Left cardiac atrium (tissue), 4 donors: ENCODE data around the gene MLXIPL. TPM values are rescaled to one million over a fixed set of nuclear protein-coding genes. Genes with fewer than 3 reads are reported as not detected.
"Not testable (repeated sequence)": the region's sequence is repeated elsewhere in the genome, so short reads cannot be mapped to it uniquely, and the experiment has no call there.

Experiments
- ATAC-seq, 2 donors: fragments of 200-7000 bp; cut with Tn5 transposase; one replicate each; pipeline ENCODE4 v1.9.1; 2020; ENCODE audit warnings: mild to moderate bottlenecking in 2 of 2, moderate library complexity in 2 of 2
- DNase-seq: peaks from one replicate; pipeline ENCODE4 v3.0.0-alpha.2; 2020
- intact Hi-C, 2 donors: fragments of 100-400 bp; cut with DNase I; formaldehyde crosslinking; loops; one replicate each; pipeline versions ENCODE4 v1.14.1 to v1.15.1; 2022 to 2023
- total RNA-seq, 2 donors: library from RNA; stranded (reverse); fragmentation: NEBNext Ultra II Directional; extraction: Animal tissue kit (Norgen Biotek cat#: 25700); gene quantifications; one replicate each; pipeline ENCODE4 v1.2.1, GENCODE V29; 2021
- donor health status: DM: no; HTN: yes; CAD: no.
- donor health status: DM: no; HTN: yes; CAD: no; lungs with severe emphysema.
- donor health status: DM: yes; HTN: yes; CAD: no.
- donor health status: Dilated cardiomyopathy.

Gene MLXIPL
- total RNA-seq, 2 donors from 2014 or later, result 14.0 to 29.1 TPM

DNA sequence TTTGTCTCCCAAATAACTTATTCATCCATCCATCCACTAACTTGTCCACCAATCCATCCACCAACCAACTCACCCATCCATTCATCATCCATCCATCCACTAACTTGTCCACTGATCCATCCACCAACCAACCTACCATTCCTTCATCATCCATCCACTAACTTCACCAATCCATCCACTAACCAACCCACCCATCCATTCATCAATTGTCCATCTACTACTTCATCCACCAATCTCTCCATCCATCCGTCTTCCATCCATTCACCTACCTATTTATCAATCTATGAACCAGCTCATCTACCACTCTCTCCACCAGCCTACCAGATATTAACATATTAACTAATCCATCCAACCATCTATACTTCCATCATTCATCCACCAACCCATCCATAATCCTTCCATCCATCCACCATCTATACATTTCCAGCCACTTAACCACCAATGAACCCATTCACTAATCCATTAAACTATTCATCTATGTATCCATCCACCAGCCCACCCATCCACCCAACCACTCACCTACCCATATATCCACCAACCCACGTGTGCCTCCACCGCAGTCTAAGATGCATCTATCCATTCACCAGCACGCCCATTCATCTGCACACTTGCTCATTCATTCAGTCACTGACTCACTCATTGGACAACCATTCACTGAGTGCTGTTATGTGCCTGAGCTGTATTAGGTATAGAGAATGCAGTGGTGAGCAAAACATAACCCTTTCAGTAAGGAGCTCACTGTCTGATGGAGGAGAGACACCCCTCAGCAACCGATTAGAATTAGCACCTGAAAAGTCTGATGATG lies 26.1 kb downstream of the MLXIPL start:
- DNase-seq, result no peak
- intact Hi-C loops, result no loop called here
- no peak for ATAC-seq

DNA sequence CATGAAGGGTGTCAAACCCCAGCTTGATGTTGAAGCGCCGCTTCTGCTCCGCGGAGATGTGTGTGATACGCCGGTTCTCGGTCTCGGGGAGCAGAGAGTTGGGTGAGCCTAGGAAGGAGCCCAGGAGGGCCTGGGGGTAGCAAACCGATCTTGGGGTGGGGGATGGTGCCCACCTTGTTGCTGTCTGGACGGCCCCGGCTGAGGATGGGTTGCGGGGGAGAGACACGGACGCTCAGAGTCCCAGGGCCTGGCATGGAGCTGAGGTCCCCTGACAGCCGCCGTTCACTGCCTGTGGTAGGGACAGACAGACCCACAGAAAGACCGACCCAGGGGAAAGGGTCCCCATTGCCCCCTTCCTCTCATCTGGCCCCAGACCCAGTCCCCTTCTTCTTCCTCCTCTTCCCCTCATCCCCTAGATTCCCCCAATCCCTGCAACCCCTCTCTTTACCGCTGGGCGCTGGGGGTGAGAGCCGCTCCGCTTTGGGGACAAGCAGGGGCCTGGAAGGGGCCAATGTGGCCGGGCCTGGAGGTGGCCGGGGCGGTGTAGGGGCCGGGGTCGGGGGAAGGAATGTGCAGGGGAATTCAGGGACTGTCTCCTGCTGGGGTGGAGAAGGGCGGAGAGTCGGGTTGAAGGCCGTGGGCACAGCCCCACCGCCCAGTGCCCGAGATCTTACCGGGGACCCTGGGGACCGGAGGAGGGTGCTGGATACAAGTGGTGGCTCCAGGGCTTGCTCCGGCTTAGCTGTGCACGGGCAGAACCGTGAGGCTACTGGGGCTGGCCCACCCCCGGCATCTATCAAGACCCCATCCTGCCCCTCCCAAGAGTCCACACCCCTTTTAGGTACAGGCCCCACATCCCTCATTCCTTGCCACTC lies 27.9 kb downstream of the MLXIPL start:
- DNase-seq (no peak), ATAC-seq (no peak)
- intact Hi-C loops, result no loop called here

DNA sequence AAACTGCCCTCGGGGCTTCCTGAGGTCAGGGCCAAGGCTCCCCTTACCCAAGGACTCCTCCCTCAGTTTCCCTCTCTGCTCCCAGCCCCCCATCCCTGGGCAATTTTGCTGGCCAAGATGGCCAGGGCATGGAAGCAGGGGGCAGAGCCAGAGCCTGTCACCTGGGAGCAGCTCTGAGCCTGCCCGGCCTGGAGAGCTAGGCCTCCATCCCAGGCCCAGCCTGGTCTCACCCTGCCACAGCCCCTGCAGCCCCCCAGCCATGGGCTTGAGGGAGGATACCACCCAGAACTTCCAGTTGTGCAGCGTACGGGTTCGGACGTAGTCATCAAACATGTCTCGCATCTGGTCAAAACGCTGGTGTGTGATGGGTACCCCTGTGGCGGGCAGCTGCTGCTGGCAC lies 29.0 kb downstream of the MLXIPL start:
- ATAC-seq (no peak), DNase-seq (no peak)
- intact Hi-C loops, result no loop called here

DNA sequence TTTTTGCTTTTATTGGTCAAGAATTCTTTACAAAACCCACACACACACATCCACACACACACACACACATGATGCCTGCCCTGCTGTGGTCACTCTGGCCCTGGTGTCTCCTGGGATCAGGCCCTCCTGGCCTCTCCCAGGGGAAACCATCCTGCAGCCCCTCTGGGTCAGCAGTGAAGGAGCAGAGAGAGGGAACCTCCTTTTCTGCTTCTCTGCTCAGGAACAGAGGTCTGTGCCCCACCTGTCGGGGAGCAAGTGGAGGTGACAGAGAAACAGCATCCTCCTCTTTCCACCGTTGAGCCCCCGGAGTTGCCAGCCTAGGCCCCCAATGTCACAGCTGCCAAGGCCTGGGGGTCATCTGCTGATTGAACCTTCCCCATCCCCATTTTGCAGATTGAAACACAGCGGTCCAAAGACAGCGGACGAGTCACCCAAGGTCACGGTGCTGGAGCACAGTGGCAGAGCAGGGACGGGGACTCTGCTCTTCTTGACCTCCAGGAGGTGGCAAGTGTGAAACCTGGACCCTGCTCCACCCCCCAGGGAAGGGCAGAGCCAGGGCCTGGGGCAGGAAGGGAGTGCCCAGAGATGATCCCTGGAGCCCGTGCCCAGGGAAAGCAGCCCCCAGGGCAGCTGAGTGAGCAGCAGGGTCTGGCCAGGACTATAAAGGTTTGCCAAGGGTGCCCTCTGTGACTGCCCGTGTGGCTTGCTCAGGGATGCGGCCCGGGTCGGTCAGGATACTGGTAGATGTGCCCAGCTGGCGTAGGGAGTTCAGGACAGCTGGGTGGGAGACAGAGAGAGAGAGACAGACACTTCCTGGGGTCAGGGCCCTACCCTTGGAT lies 30.9 kb downstream of the MLXIPL start:
- intact Hi-C loops, result no loop called here
- DNase-seq (no peak), ATAC-seq (no peak)

DNA sequence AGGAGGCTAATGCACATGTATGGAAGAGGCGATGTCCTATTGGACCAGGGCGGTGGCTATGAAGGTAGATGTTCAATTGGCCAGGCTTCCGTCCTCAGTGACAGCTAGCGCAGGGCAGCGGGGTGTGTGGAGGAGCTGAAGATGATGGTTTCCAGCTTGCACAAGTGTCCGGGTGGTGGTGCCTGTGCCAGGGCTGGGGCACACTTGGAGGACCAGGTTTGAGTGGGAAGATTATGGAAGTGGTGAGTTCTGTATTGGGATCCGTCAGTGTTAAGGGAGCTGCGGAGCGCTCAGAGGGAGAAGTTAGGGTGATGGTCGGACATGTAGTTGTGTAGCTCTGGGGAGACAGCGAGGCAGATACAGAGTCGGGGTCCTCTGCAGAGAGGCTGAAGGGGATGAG lies 37.4 kb downstream of the MLXIPL start:
- DNase-seq (no peak), ATAC-seq (no peak)
- intact Hi-C loops, result no loop called here

DNA sequence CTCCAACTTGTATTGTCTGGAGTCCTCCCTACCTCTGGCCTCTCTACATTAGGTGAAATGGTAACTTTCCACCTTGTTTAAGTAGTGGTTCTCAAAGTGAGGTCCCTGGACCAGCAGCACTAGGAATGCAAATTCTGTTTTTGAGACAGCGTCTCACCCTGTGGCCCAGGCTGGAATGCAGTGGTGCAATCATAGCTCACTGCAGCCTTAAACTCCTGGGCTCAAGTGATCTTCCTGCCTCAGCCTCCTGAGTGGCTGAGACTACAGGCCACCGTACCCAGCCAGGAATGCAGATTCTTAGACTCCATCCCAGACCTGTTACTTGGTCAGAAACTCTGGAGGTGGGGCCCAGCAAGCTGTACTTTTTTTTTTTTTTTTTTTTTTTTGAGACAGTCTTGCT lies 39.1 kb downstream of the MLXIPL start:
- DNase-seq, result no peak
- ATAC-seq, result no peak
- intact Hi-C loops, result no loop called here

DNA sequence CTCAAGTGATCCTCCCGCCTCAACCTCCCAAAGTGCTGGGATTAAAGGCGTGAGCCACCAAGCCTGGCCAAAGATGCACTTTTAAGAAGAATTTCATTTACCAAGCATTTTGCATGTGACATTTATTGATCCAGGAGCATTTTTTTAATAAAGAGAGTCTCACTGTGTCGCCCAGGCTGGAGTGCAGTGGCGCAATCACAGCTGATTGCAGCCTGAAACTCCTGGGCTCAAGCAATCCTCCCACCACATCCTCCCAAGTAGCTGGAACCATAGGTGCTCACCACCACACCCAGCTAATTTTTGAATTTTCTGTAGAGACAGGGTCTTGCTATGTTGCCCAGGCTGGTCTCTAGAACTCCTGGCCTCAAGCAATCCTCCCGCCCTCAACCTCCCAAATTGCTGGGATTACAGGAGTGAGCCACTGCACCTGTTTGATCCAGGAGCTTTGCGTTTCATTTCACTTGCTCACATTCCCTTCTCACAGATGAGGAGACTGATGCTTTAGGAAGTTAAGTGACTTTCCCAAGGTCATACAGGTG lies 41.6 kb downstream of the MLXIPL start:
- ATAC-seq (no peak), DNase-seq (no peak)
- intact Hi-C loops, result no loop called here

DNA sequence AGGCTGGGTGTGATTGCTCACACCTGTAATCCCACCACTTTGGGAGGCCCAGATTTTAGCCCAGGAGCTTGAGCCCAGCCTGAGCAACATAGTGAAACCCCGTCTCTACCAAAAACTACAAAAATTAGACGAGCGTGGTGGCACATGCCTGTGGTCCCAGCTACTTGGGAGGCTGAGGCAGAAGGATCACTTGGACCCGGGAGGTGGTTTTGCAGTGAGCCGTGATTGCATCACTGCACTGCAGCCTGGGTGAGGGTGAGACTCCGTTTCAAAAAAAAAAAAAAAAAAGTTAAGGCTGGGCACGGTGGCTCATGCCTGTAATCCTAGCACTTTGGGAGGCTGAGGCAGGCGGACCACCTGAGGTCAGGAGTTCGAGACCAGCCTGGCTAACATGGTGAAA lies 43.3 kb downstream of the MLXIPL start:
- DNase-seq, ATAC-seq, intact Hi-C loops: not testable (repeated sequence)

DNA sequence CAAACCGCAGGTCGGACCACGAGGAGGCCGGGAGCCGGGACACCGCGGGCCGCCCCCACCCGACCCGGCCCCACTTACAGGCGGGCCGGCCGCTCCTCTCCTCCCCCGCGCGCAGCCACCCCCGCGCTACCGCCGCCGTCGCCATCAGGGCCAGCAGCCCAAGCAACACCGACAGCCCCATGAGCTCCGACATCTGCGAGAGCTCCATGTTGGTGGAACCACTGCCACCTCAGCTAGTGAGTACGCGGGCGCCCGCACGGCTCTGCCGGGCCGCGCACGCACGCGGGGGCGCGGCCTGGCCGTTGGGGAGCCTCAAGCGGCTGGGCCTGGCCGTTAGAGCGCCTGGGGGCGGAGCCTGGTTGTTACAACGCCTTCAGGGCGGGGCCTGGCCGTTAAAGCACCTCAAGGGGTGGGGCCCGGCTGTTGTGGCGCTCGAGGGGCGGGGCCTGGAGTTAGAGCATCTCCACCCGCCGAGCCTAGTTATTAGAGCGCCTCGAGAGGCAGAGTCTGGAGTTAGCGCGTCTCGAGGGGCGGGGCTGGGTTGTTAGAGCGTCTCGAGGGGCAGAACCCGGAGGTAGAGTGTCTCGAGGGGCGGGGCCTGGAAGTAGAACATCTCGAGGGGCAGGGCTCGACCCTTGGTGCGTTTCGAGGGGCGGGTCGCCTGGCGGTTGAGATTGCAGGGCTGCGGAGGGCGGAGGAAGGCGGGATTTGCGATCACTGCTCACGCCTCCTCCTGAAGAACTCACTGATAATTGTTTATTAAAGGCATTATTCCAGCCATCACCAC lies 45.8 kb downstream of the MLXIPL start, which contains the start of gene TBL2:
Gene TBL2, minus strand, starts transcription at position 238 of the 787 bp plus-strand sequence. Its CDS starts 30 bp downstream, at position 208.
- DNase-seq (peak; percentile 99), ATAC-seq (peak; percentile 96 to 97)
- intact Hi-C loops, result no loop called here

DNA sequence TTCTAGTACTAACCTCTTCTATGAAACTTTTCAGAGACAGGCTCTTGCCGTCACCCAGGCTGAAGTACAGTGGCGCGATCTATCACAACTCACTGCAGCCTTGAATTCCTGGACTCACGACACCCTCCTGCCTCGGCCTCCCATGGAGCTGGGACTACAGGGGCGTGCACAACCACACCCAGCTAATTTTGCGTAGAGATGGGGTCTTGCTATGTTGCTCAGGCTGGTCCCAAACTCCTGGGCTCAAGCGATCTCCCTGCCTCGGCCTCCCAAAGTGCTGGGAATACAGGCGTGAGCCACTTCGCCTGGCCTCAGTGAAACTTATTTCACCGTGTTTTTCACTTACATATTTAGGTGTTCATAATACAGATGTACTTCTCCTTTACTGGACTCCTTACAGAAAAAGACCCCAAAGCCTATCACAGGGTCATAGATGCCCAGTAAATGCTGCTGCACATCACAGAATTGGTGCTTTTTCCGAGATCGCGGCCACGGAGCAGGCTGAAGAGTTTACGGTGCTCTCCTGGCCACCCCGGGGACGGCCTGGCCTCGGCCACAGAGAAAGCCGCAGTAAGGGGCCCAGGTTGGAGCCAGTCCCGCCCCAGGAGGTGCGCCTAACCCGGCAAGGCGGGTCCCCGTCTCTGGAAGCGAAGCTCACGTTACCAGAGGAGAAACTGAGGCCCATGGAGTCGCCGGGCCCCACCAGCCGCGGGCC lies 46.5 kb downstream of the MLXIPL start:
- intact Hi-C loops, result no loop called here
- ATAC-seq (peak; percentile 8 to 35), DNase-seq (peak; percentile 57)

DNA sequence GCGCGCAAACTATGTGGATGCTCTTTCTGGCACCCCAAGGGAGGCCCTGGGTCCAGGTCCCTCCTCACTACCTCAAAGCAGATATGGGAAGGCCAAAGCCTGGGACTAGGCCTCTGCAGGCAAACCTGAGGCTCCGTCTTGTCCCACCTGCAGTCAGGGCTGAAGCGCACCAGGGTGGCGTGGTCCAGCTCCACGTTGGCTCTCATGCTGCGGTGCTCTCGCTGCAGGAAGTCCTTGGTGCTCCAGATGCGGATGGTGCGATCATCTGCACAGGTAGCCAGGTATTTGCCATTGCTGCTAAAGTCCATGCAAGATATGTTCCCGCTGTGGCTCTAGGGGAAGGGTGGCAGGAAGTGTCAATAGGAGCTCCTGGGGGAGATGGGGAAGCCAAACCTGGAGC lies 50.5 kb downstream of the MLXIPL start:
- ATAC-seq, result no peak
- intact Hi-C loops, result no loop called here
- DNase-seq, result no peak

DNA sequence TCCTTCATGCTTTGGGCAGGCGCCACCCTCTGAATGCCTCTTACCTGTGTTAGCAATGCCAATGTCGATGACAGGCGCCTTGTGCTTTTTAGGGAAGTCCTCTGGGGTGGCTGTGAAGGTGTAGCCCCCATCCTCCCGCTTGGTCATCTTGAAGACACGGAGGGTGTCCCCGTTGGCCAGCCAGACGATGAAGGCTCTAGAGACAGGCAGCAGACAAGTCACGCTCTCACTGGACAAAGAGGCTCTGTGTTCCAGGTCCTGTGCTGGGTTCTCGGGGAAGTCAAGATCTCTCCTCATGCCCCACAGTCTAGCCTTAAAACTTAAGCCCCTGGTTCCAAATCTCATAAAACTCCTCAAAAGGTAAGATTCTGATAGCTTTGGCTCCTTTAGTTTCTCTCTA lies 51.0 kb downstream of the MLXIPL start:
- no peak for DNase-seq
- intact Hi-C loops, result no loop called here
- ATAC-seq, result no peak

DNA sequence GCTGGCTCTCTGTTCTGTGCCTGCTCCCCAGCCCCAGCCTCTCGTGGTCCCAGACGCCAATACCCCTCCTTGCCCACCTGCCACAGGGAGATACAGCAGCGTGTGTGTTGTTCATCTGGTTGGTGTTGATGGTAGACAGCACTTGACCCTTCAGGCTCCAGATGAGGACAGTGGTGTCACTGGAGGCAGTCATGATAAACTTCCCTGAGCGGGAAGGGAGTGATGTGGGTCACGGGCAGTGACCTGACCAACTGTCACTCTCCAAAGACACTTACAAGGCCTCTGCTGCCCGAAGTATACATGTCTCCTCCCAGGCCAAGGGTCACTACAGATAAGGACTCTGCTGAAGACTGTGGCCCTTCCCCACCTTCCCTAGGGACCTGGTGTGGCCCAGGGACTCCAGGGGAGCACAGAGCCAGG lies 51.5 kb downstream of the MLXIPL start:
- no peak for ATAC-seq
- DNase-seq, result no peak
- intact Hi-C loops, result no loop called here

DNA sequence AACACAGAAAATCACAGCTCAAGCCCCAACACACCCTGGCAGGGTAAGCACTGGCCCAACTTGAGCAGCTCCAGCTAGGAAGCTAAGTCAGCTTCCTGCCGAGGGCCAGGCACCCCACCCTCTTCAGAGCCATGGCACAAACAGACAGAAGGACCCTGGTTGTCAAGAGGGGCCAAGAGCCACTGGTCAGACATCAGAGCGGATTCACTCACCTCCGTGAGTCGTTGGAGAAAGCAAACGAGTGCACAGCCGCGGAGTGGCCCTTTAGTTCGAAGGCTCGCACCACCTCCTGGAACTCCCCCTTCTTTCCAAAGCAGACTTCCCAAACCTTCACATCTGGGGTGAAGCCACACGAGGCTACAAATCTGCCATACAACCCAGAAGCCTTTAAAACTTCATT lies 53.3 kb downstream of the MLXIPL start:
- no peak for DNase-seq
- intact Hi-C loops, result no loop called here
- ATAC-seq, result no peak

DNA sequence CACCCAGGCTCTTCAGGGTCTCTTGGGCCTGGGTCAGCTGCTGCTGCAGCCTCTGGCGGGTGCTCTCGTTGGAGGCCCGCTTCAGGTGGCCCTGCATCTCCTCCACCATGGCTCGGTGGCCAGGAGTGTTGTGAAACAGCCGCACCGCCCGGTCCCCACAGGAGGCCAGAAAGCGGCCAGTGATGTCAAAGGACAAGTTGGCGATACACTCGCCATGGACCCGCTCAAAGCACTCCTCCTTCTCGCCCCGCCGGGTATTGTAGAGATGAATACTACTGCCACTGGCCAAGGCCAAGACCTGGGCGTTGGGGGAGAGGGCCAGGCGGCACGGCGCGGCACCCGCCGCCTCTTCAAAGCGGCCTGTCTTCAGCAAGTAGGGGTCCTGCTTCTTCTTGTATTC lies 53.8 kb downstream of the MLXIPL start:
- DNase-seq (no peak), ATAC-seq (no peak)
- intact Hi-C loops, result no loop called here

DNA sequence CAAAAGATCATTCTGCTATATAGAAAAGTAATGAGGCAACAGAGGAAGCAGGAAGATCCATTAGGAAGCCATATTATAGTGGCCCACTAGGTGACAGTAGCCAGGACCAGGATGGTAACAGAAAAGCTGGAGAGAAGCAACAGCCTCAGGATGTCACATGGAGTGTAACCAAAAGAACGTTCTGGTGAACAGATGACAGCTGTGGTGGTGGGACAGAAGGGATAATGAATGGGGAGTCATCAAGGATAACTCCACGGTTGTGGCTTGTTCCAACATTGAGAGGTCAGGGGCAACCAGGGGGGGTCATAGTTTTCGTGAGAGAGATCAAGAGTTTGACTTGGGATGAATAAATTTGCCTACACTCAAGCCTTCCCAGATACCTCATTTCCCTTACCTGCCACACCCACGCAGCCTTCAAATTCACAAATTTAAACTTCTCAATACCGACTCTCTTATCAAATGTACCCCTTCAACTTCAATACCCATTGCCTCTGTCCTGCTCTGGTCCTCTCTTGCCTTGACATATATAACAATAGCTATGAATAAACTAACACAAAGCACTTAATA lies 55.2 kb downstream of the MLXIPL start:
- intact Hi-C loops, result no loop called here
- no peak for DNase-seq
- ATAC-seq, result no peak

DNA sequence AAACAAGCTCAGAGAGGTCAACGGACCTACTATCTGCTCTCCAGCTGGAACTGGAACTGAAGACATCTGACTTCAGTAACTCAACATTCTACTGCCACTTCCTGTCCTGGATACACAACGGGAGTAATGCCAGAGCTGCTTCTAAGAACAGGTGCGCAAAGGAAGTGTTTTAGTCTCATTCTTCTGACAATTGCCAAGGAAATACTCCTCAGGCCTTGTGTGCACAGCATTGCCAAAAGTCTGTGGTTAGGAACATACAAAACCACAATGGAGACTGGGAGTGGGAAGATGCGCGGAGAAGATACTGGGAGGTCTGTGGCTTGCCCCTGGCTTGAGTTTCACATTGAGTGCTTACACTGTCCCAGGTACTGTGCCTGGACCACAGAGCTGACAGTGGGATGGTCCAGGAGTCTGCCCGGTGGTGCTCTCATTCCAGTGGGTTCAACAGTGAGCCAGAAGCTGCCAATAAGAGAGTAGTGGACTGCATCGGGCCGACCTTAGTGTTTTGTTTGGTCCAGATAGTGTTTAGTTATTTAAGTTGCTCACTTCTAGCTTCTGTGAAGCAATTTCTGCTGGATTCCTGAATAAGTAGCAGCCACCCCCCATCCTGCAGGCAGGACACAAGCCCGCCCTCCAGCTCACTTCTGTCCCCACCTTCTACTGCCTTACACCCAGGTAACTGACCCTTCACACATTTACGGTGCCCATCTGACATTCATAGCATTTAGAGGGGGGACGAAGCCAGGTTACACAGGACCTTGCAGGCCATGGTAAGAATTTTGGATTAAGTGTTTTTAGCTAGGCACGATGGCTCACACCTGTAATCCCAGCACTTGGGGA lies 56.3 kb downstream of the MLXIPL start:
- intact Hi-C loops, result no loop called here
- DNase-seq, result no peak
- no peak for ATAC-seq
